K562 (cell line): Measurements from ENCODE around the gene FAM83G. TPM values are rescaled to one million over a fixed set of nuclear protein-coding genes. Genes with fewer than 3 reads are reported as not detected.

ENCODE experiments used
- ATAC-seq: fragments of 200-7000 bp; cut with Tn5 transposase; 3 replicates; pipeline ENCODE4 v1.9.1; 2020; ENCODE audit warnings: moderate library complexity
- BruUV-seq: library from RNA; stranded (reverse); fragments of 400-500 nt; replicated peaks from 2 replicates; lab custom pipeline; 2021; lab: Mats Ljungman, UMichigan
- CTCF ChIA-PET: fragments of 300-600 bp; formaldehyde crosslinking; extraction: SDS; loops from one replicate; lab custom pipeline; 2021; ENCODE audit warnings: low intra/inter-chr PET ratio; lab: Yijun Ruan, JAX
- POLR2A ChIA-PET: fragments of 300-600, 350-650 bp; sonication (Branson Sonifier 250); formaldehyde crosslinking; extraction: SDS; loops from one replicate; lab custom pipeline; 2021; ENCODE audit warnings: antibody characterized with exemption, inconsistent platforms; lab: Yijun Ruan, JAX
- DNase-seq, 4 experiments: peaks; one replicate each; pipeline versions ENCODE4 v3.0.0 to v3.0.0-alpha.2; 2011 to 2018; ENCODE audit warnings: low spot score in 3 of 4, mixed read lengths in 3 of 4; ENCODE audit errors: extremely low read depth in 1 of 4
- FAIRE-seq: peaks from 2 replicates; lab custom pipeline; 2011; peaks lifted over from hg19 to GRCh38; lab: Jason Lieb, UNC
- H2AFZ ChIP-seq: 2 replicates; pipeline ENCODE4 v1.6.0; 2011; ENCODE audit warnings: low read depth, low read length, control low read depth, inconsistent platforms
- H3K27ac ChIP-seq: fragments of 200-600 bp; 3 replicates; pipeline ENCODE4 v1.8.0; 2011; ENCODE audit warnings: low read depth, mild to moderate bottlenecking, control low read depth, inconsistent platforms, low read length, moderate library complexity, mixed read lengths; ENCODE audit errors: extremely low read depth
- H3K27me3 ChIP-seq, 2 experiments: fragments of 300-600 bp in 1 of 2; 2 replicates in 1 of 2; 3 replicates in 1 of 2; pipeline versions ENCODE4 v1.6.0 to v1.8.0; 2011; ENCODE audit warnings: inconsistent platforms in 2 of 2, low read length in 2 of 2, mild to moderate bottlenecking in 1 of 2, mixed read lengths in 1 of 2, moderate library complexity in 1 of 2; ENCODE audit not compliant: control insufficient read depth in 2 of 2, insufficient read depth in 2 of 2
- H3K36me3 ChIP-seq: fragments of 300-600 bp; 3 replicates; pipeline ENCODE4 v1.8.0; 2011; ENCODE audit warnings: mild to moderate bottlenecking, low read length, inconsistent platforms; ENCODE audit not compliant: control insufficient read depth, insufficient read depth
- H3K4me1 ChIP-seq, 2 experiments: fragments of 200-600 bp in 1 of 2; replicated peaks in 1 of 2; 2 replicates in 1 of 2; 3 replicates in 1 of 2; pipeline versions ENCODE4 v1.5.1 to v1.8.0; 2011; ENCODE audit warnings: inconsistent platforms in 2 of 2, low read length in 2 of 2, mild to moderate bottlenecking in 1 of 2, mixed read lengths in 1 of 2, moderate library complexity in 1 of 2; ENCODE audit not compliant: control insufficient read depth in 2 of 2, insufficient read depth in 2 of 2
- H3K4me2 ChIP-seq: 2 replicates; pipeline ENCODE4 v1.6.1; 2011; ENCODE audit warnings: low read length, control low read depth, inconsistent platforms, mixed read lengths; ENCODE audit not compliant: insufficient read depth
- H3K4me3 ChIP-seq: fragments of 200-600 bp; sonication (generic), shearing (Covaris generic); 2 replicates; pipeline ENCODE4 v1.5.1; 2016; ENCODE audit warnings: control low read depth, inconsistent platforms
- H3K79me2 ChIP-seq: fragments of 200-600 bp; 3 replicates; pipeline ENCODE4 v1.8.0; 2011; ENCODE audit warnings: low read length, inconsistent platforms; ENCODE audit not compliant: control insufficient read depth, insufficient read depth
- H3K9ac ChIP-seq, 2 experiments: 2 replicates each; pipeline versions ENCODE4 v1.6.0 to v1.6.1; 2011; ENCODE audit warnings: low read depth in 2 of 2, low read length in 2 of 2, control low read depth in 1 of 2, inconsistent platforms in 1 of 2, mild to moderate bottlenecking in 1 of 2, mixed read lengths in 1 of 2; ENCODE audit not compliant: insufficient read depth in 1 of 2
- H3K9me1 ChIP-seq: one replicate; pipeline ENCODE4 v1.6.0; 2011; ENCODE audit warnings: inconsistent platforms, mild to moderate bottlenecking, low read length, moderate library complexity; ENCODE audit not compliant: control insufficient read depth, insufficient read depth
- H3K9me3 ChIP-seq: replicated peaks from 2 replicates; pipeline ENCODE4 v1.5.1; 2011; ENCODE audit warnings: low read depth, low read length, inconsistent platforms; ENCODE audit not compliant: control insufficient read depth, insufficient read depth
- H4K20me1 ChIP-seq: replicated peaks from 2 replicates; pipeline ENCODE4 v1.6.1; 2011; ENCODE audit warnings: low read length, inconsistent platforms, mixed read lengths; ENCODE audit not compliant: control insufficient read depth, insufficient read depth
- GATAD2B ChIP-seq: fragments of 450-650 bp; IDR thresholded peaks from 2 replicates; pipeline ENCODE4 v1.6.1; 2017; ENCODE audit warnings: mild to moderate bottlenecking, borderline replicate concordance
- MCM2 ChIP-seq: fragments of 450-650 bp; IDR thresholded peaks from 2 replicates; pipeline ENCODE4 v1.6.1; 2017; ENCODE audit warnings: low read depth, mild to moderate bottlenecking
- WGBS: fragments of 100-300 bp; shearing (Covaris generic); methylation state at CpG from one replicate; pipeline ENCODE4 v1.1.6; 2016; ENCODE audit warnings: low coverage, mixed read lengths; ENCODE audit not compliant: insufficient coverage; ENCODE audit errors: missing lambda C conversion rate; 5-methylcytosine and 5-hydroxymethylcytosine counted together
- in situ Hi-C: fragments of 300-500 bp; cut with MboI; formaldehyde crosslinking; loops from 4 replicates; pipeline ENCODE4 v1.15.0; 2018; ENCODE audit warnings: inconsistent platforms, mixed read lengths
- intact Hi-C: fragments of 100-400 bp; cut with micrococcal nuclease; formaldehyde crosslinking; loops from 2 replicates; pipeline ENCODE4 v1.14.2; 2022
- polyA plus RNA-seq, 8 experiments: library from polyadenylated mRNA; depleted of rRNA in 4 of 8; stranded (reverse) in 5 of 8; unstranded in 3 of 8; fragments of >200 nt; fragmentation: Nextera tagmentation in 2 of 8; fragmentation: Illumina TruSeq in 1 of 8; extraction: Ambion mirVana in 2 of 8; extraction: Trizol in 1 of 8; gene quantifications; 2 replicates each; pipeline versions ENCODE4 v1.2.1 to v1.2.3, GENCODE V29; 2011 to 2014; ENCODE audit warnings: inconsistent platforms in 1 of 8, missing spikeins in 1 of 8
- total RNA-seq, 7 experiments: library from RNA; depleted of rRNA in 6 of 7; stranded (reverse); fragments of >200 nt in 6 of 7; fragmentation: Illumina TruSeq in 2 of 7; extraction: Trizol in 2 of 7; gene quantifications; 2 replicates each; pipeline versions ENCODE4 v1.2.1 to v1.2.3, GENCODE V29; 2011 to 2021; ENCODE audit warnings: low replicate concordance in 1 of 7
- TF ChIP-seq, protein P1 (sequence below): fragments of 200-400 bp; formaldehyde crosslinking; IDR thresholded peaks from 2 replicates; pipeline ENCODE4 v1.6.1; 2017; ENCODE audit warnings: mild to moderate bottlenecking, low read depth, low read length, moderate library complexity

Gene FAM83G
- total and polyA plus RNA-seq, 9 of the 15 experiments (the other 6 are each of a cell fraction or from before 2014, with no cell fraction given) = 0.04 to 10.3 (median 4.5) TPM; not detected in 1

- Histone ChIP-seq H3K27me3 (no peaks in the 10 kb centered on the region), H3K79me2 (no peaks in the 10 kb centered on the region), H3K9me3 (no peaks in the 10 kb centered on the region), H2AFZ (no peak overlapping the region), H3K4me3 (no peak overlapping the region), H3K9me1 (no peaks in the 10 kb centered on the region), H3K4me1 (peaks cover 10 to 25% of the 10 kb centered on the region in 2 experiments; a peak in 4 of 5 replicates), H3K4me2 (no peak overlapping the region), H3K27ac (no peak overlapping the region), H3K36me3 (peaks cover 14% of the 10 kb centered on the region; the same call in 1 of the 3 replicates), H4K20me1 (no peaks in the 10 kb centered on the region), H3K9ac (no peak overlapping the region)
- ATAC-seq = no peak
- POLR2A ChIA-PET = interaction anchor here (0.6 to 0.9 kb wide), 3 partner anchors 9 to 20 kb away, joined by 3 to 5 read pairs (median 4); partner anchors contain the start of gene FAM83G
- FAIRE-seq = no peak
- CTCF ChIA-PET = no interaction called here
- in situ Hi-C loops (no loop called here), intact Hi-C loops (no loop called here)
- 75% methylated on average over 3 of the region's 21 CpGs for WGBS
- BruUV-seq = no TSS peak
- no peak for DNase-seq
- TF ChIP-seq MCM2 (no peak), GATAD2B (no peak)
- TF ChIP-seq, protein P1, sequence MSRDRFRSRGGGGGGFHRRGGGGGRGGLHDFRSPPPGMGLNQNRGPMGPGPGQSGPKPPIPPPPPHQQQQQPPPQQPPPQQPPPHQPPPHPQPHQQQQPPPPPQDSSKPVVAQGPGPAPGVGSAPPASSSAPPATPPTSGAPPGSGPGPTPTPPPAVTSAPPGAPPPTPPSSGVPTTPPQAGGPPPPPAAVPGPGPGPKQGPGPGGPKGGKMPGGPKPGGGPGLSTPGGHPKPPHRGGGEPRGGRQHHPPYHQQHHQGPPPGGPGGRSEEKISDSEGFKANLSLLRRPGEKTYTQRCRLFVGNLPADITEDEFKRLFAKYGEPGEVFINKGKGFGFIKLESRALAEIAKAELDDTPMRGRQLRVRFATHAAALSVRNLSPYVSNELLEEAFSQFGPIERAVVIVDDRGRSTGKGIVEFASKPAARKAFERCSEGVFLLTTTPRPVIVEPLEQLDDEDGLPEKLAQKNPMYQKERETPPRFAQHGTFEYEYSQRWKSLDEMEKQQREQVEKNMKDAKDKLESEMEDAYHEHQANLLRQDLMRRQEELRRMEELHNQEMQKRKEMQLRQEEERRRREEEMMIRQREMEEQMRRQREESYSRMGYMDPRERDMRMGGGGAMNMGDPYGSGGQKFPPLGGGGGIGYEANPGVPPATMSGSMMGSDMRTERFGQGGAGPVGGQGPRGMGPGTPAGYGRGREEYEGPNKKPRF = no peak
These were observed 20.1 kb downstream of the FAM83G start for GRCh38 chr17:18984273-18985114.
